AG09309 (cell line): ENCODE measurements around the gene VEPH1.

Experiments
- DNase-seq: peaks from one replicate; pipeline ENCODE4 v3.0.0-alpha.2; 2010; ENCODE audit warnings: low read depth
- H3K4me3 ChIP-seq: 2 replicates; pipeline ENCODE4 v1.5.1; 2011; ENCODE audit warnings: mild to moderate bottlenecking, low read depth, low read length, moderate library complexity; ENCODE audit not compliant: control insufficient read depth
- CTCF ChIP-seq: IDR thresholded peaks from 2 replicates; pipeline ENCODE4 v1.5.1; 2011; ENCODE audit warnings: mild to moderate bottlenecking, low read depth, low read length, inconsistent platforms; ENCODE audit not compliant: insufficient read depth, control insufficient read depth; ENCODE audit errors: missing control alignments

The VEPH1 gene

GRCh38 chr3:157379525-157380140 lies 123.6 kb downstream of the VEPH1 start:
- no peak for DNase-seq
- no peak for TF ChIP-seq CTCF
- no peak overlapping the region for H3K4me3 ChIP-seq

- no peak overlapping the region for H3K4me3 ChIP-seq
- no peak for DNase-seq
Measured at GRCh38 chr3:157376603-157377300, 126.5 kb downstream of the VEPH1 start.

GRCh38 chr3:157375342-157375986 lies 127.8 kb downstream of the VEPH1 start:
- DNase-seq: no peak
- H3K4me3 ChIP-seq: no peak overlapping the region
- TF ChIP-seq CTCF: no peak

More at GRCh38 chr3:157376603-157377300, 126.5 kb downstream of the VEPH1 start:
- no peak for TF ChIP-seq CTCF

DNA sequence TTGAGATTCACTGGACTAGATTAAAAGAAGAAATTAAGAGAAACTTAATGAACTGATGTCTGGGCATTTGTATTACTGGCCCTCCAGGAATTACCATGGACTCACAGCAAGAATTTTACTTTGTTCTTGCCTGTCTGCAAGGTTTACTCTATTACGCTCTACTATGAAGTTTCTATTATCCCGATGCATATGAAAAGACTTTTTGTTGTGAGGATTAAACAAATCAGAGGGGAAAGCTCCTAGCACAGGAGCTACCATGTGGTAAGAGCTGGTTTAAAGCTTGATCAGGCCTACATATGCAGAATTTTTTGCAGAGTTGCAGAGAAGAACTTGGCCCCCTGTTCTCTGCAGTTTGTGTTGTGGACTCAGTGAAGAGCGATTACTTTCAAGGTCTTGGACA lies 128.3 kb downstream of the VEPH1 start:
- TF ChIP-seq CTCF: no peak
- no peak for DNase-seq
- H3K4me3 ChIP-seq: no peak overlapping the region

GRCh38 chr3:157373783-157374182 lies 129.4 kb downstream of the VEPH1 start:
- DNase-seq: peak; percentile 71
- no peak overlapping the region for H3K4me3 ChIP-seq
- TF ChIP-seq CTCF: no peak

GRCh38 chr3:157370867-157371266 lies 132.3 kb downstream of the VEPH1 start:
- DNase-seq: no peak
- H3K4me3 ChIP-seq: no peak overlapping the region
- no peak for TF ChIP-seq CTCF
